ENCODE data around the gene INO80E.
"Not testable (repeated sequence)": the region's sequence is repeated elsewhere in the genome, so short reads cannot be mapped to it uniquely, and the experiment has no call there.

Gene INO80E

GRCh38 chr16:30030841-30031413, 34.9 kb downstream of the INO80E start, which contains the start of gene TLCD3B:
TSS of gene TLCD3B (minus strand) at chr16:30031271. CDS start at chr16:30030527, 744 bp downstream.
- DNase-seq (ENCODE audit: low read depth, low spot score): no peak

GRCh38 chr16:30031477-30031918, 35.5 kb downstream of the INO80E start:
- no peak for DNase-seq (ENCODE audit: low read depth, low spot score)

GRCh38 chr16:30032083-30032819, 36.2 kb downstream of the INO80E start:
- DNase-seq (ENCODE audit: low read depth, low spot score): peak; percentile 90

- DNase-seq (ENCODE audit: low read depth, low spot score): no peak
Measured at GRCh38 chr16:30033270-30033669, 37.2 kb downstream of the INO80E start.

- DNase-seq (ENCODE audit: low read depth, low spot score): no peak
Measured at GRCh38 chr16:30040221-30040620, 44.2 kb downstream of the INO80E start.

- DNase-seq (ENCODE audit: low read depth, low spot score): not testable (repeated sequence)
Measured at GRCh38 chr16:30040690-30041089, 44.6 kb downstream of the INO80E start.

- DNase-seq (ENCODE audit: low read depth, low spot score): no peak
Measured at GRCh38 chr16:30041841-30042240, 45.8 kb downstream of the INO80E start.

- DNase-seq (ENCODE audit: low read depth, low spot score): no peak
Measured at GRCh38 chr16:30046178-30046577, 50.1 kb downstream of the INO80E start.

GRCh38 chr16:30046588-30046987, 50.5 kb downstream of the INO80E start:
- no peak for DNase-seq (ENCODE audit: low read depth, low spot score)

GRCh38 chr16:30049871-30050270, 53.8 kb downstream of the INO80E start:
- DNase-seq (ENCODE audit: low read depth, low spot score): no peak

- peak; percentile 55 for DNase-seq (ENCODE audit: low read depth, low spot score)
Measured at GRCh38 chr16:30051518-30051917, 55.5 kb downstream of the INO80E start.

- peak; percentile 96 for DNase-seq (ENCODE audit: low read depth, low spot score)
Measured at GRCh38 chr16:30052671-30053372, 56.8 kb downstream of the INO80E start.

- DNase-seq (ENCODE audit: low read depth, low spot score): peak; percentile 61
Measured at GRCh38 chr16:30053376-30054015, 57.5 kb downstream of the INO80E start.

- DNase-seq (ENCODE audit: low read depth, low spot score): no peak
Measured at GRCh38 chr16:30054451-30054850, 58.4 kb downstream of the INO80E start.

GRCh38 chr16:30054959-30055553, 59.0 kb downstream of the INO80E start:
- DNase-seq (ENCODE audit: low read depth, low spot score): peak; percentile 85
